Measurements from ENCODE around the gene COL27A1.

Gene COL27A1

GRCh38 chr9:114287763-114288192, 132.4 kb downstream of the COL27A1 start:
- DNase-seq (ENCODE audit: low spot score), result no peak

- no peak for DNase-seq (ENCODE audit: low spot score)
Measured at GRCh38 chr9:114288193-114289091, 133.1 kb downstream of the COL27A1 start.

- no peak for DNase-seq (ENCODE audit: low spot score)
Measured at GRCh38 chr9:114289106-114289505, 133.8 kb downstream of the COL27A1 start.

- no peak for DNase-seq (ENCODE audit: low spot score)
Measured at GRCh38 chr9:114289571-114290481, 134.5 kb downstream of the COL27A1 start.

- no peak for DNase-seq (ENCODE audit: low spot score)
Measured at GRCh38 chr9:114290561-114290986, 135.2 kb downstream of the COL27A1 start.

- DNase-seq (ENCODE audit: low spot score), result peak; percentile 54
Measured at GRCh38 chr9:114291064-114291474, 135.7 kb downstream of the COL27A1 start.

GRCh38 chr9:114291886-114292590, 136.7 kb downstream of the COL27A1 start:
- no peak for DNase-seq (ENCODE audit: low spot score)

GRCh38 chr9:114294664-114295063, 139.3 kb downstream of the COL27A1 start:
- no peak for DNase-seq (ENCODE audit: low spot score)

- DNase-seq (ENCODE audit: low spot score), result no peak
Measured at GRCh38 chr9:114296338-114296737, 141.0 kb downstream of the COL27A1 start.

- DNase-seq (ENCODE audit: low spot score), result no peak
Measured at GRCh38 chr9:114299286-114300152, 144.2 kb downstream of the COL27A1 start.

GRCh38 chr9:114300153-114300845, 145.0 kb downstream of the COL27A1 start:
- DNase-seq (ENCODE audit: low spot score), result no peak

GRCh38 chr9:114300846-114301797, 145.8 kb downstream of the COL27A1 start:
- DNase-seq (ENCODE audit: low spot score), result no peak

GRCh38 chr9:114301798-114302565, 146.6 kb downstream of the COL27A1 start:
- DNase-seq (ENCODE audit: low spot score), result no peak

GRCh38 chr9:114302727-114303126, 147.4 kb downstream of the COL27A1 start:
- DNase-seq (ENCODE audit: low spot score), result no peak

- no peak for DNase-seq (ENCODE audit: low spot score)
Measured at GRCh38 chr9:114303571-114303970, 148.2 kb downstream of the COL27A1 start.

- DNase-seq (ENCODE audit: low spot score), result no peak
Measured at GRCh38 chr9:114303977-114304376, 148.6 kb downstream of the COL27A1 start.

GRCh38 chr9:114304416-114305188, 149.3 kb downstream of the COL27A1 start:
- no peak for DNase-seq (ENCODE audit: low spot score)

GRCh38 chr9:114307899-114308267, 152.5 kb downstream of the COL27A1 start:
- no peak for DNase-seq (ENCODE audit: low spot score)

Data from globus pallidus (tissue), 1 donor.